ENCODE results near the gene FOXL3. TPM values are rescaled to one million over a fixed set of nuclear protein-coding genes. Genes with fewer than 3 reads are reported as not detected.

Gene FOXL3
- total RNA-seq, 2 donors from 2014 or later: not detected

DNA sequence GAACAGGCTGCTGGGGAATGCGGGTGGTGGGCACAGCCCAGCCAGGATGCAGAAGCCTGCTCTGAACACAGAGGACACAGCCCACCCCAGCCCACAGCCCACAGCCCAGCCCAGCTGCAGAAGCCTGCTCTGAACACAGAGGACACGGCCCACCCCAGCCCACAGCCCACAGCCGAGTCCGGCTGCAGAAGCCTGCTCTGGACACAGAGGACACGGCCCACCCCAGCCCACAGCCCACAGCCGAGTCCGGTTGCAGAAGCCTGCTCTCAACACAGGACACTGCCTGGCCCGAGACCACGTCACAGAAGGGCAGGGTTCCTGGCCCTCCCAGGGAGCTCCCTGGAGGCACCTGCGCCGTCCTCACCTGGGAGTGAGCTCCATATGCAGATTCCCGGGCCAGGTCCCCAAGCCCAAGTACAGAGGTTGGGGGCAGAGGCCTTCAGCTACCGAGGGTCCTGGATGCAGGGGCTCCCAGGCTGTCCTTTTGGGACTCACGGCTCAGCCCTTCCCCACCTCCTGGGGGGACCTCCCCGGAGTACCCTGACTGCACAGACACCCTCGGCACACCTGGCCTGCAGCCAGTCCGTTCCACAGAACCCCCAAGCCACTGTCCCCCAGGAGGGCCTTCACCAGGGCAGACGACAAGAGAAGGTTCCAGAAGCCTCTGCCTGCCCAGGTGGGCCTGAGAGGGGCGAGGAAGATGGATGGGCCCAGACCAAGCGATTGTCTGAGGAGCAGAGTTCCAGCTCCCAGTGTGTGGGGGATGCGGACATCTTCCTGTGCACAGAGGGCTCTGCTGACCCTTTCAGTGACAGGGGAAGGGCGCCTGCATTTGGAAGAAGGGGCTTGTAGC is 23.7 kb upstream of the FOXL3 start:
- no peak overlapping the region for H3K4me3 ChIP-seq
- intact Hi-C loops (cut with DNase I): no loop called here
- no peaks in the 10 kb centered on the region for H3K27me3 ChIP-seq (replicated peaks; ENCODE audit: insufficient read depth)
- H3K27ac ChIP-seq: no peak overlapping the region
- no peak for DNase-seq (ENCODE audit: low spot score)
- TF ChIP-seq, protein P1, sequence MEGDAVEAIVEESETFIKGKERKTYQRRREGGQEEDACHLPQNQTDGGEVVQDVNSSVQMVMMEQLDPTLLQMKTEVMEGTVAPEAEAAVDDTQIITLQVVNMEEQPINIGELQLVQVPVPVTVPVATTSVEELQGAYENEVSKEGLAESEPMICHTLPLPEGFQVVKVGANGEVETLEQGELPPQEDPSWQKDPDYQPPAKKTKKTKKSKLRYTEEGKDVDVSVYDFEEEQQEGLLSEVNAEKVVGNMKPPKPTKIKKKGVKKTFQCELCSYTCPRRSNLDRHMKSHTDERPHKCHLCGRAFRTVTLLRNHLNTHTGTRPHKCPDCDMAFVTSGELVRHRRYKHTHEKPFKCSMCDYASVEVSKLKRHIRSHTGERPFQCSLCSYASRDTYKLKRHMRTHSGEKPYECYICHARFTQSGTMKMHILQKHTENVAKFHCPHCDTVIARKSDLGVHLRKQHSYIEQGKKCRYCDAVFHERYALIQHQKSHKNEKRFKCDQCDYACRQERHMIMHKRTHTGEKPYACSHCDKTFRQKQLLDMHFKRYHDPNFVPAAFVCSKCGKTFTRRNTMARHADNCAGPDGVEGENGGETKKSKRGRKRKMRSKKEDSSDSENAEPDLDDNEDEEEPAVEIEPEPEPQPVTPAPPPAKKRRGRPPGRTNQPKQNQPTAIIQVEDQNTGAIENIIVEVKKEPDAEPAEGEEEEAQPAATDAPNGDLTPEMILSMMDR (IDR thresholded peaks at IDR 0.05): no peak
- TF ChIP-seq POLR2A (IDR thresholded peaks at IDR 0.05) (no peak), POLR2AphosphoS5 (IDR thresholded peaks at IDR 0.05) (no peak)
- 90% methylated on average over 22 of the region's 22 CpGs for WGBS
- H3K4me1 ChIP-seq (replicated peaks): no peaks in the 10 kb centered on the region
- H3K36me3 ChIP-seq: no peaks in the 10 kb centered on the region
- no peaks in the 10 kb centered on the region for H3K9me3 ChIP-seq

DNA sequence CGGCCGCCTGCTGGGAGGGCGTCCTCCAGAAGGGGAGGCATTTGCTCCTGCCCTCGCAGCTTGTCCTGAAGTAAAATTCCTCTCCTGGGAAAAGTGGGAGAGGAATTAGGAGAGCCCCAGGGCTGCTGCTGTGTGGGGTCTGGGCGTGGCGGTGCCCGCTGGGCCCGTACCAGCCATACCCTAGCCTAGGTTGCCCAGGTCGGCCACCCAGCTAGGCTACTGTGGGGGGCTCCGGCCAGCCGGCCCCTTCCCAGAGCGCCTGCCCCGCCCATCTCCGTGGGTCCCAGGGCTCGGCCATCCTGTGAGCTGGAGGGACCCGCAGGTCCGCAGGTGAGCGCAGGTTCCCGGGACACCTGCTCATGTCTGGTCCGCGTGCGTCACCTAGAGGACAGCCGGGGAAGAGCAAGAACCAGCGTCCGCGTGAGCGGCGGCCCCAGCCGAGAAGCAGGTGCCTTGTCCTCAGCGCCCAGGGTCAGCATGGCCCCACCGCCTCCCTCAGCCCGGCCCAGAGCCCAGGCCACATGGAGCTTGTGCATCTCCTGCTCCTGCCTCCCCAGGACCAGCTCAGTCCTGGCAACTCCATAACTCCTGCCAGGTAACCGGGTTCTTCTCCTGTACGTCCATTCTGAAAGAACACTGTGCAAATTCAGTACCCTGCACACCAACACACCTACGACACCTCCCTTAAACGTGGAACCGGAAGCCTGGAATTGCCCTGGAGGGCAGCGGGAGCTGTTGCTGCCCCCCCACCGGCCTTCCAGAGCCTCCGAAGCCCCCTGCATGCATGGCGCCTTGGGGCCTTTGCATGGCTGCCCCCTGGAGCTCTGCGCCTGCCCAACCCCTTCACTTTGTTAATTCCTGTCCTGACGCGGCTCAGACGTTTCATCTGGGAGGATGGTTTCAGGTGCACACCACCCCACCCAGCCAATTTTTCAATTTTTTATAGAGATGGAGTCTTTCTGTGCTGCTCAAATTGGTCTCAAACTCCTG is 22.8 kb upstream of the FOXL3 start:
- Histone ChIP-seq H3K4me3 (no peak overlapping the region), H3K4me1 (replicated peaks) (no peaks in the 10 kb centered on the region), H3K9me3 (no peaks in the 10 kb centered on the region), H3K27ac (no peak overlapping the region), H3K27me3 (replicated peaks; ENCODE audit: insufficient read depth) (no peaks in the 10 kb centered on the region), H3K36me3 (no peaks in the 10 kb centered on the region)
- no peak for TF ChIP-seq POLR2A (IDR thresholded peaks at IDR 0.05)
- TF ChIP-seq POLR2AphosphoS5 (IDR thresholded peaks at IDR 0.05): no peak
- TF ChIP-seq, protein P1 (IDR thresholded peaks at IDR 0.05): peak in 3 of 4 experiments; percentile 55 to 83 (median 66)
- 67% methylated on average over 45 of the region's 45 CpGs for WGBS
- intact Hi-C loops (cut with DNase I): no loop called here
- peak; percentile 49 for DNase-seq (ENCODE audit: low spot score)

DNA sequence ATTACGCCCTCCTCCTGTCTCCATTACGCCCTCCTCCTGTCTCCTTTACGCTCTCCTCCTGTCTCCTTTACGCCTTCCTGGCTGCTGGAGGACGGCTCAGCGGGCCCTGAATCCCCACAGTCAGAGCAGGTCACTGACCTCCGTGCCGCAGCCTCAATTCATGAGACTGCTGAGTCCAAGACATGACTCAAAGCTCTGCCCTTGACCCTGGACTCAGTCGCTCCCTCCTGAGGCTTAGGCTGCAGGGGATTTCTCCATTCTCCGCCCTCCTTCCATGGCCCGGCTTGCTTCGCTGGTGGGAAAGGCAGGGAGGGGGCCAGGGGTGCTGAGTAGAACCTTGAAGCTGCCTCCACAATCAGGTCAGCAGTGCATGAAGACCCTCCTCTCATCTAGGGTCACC is 21.0 kb upstream of the FOXL3 start:
- no peak overlapping the region for H3K27ac ChIP-seq
- H3K9me3 ChIP-seq: no peaks in the 10 kb centered on the region
- 83% methylated on average over 12 of the region's 12 CpGs for WGBS
- TF ChIP-seq, protein P1 (IDR thresholded peaks at IDR 0.05): no peak
- no peaks in the 10 kb centered on the region for H3K36me3 ChIP-seq
- H3K27me3 ChIP-seq (replicated peaks; ENCODE audit: insufficient read depth): no peaks in the 10 kb centered on the region
- H3K4me3 ChIP-seq: no peak overlapping the region
- DNase-seq (ENCODE audit: low spot score): no peak
- intact Hi-C loops (cut with DNase I): no loop called here
- H3K4me1 ChIP-seq (replicated peaks): no peaks in the 10 kb centered on the region

DNA sequence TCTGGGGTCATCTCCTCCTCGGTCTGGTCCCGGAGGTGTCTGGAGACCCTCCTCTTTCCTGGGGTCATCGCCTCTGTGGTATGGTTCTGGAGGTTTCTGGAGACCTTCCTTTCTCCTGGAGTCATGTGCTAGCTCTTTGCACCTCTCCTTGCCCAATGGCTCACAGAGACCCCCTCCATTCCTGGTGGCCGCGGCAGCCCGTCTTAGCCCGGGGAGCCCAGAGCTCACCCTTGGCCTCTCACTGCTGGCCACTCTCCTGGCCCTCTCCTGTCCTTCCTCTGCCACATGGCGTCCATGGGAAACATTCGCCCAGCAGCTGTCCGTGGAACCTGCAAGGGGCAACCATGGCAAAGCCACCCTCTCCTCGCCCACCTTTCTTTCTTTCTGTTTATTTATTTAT is 20.2 kb upstream of the FOXL3 start:
- Histone ChIP-seq H3K27me3 (replicated peaks; ENCODE audit: insufficient read depth) (no peaks in the 10 kb centered on the region), H3K27ac (no peak overlapping the region), H3K9me3 (no peaks in the 10 kb centered on the region), H3K4me1 (replicated peaks) (no peaks in the 10 kb centered on the region), H3K4me3 (no peak overlapping the region), H3K36me3 (no peaks in the 10 kb centered on the region)
- no peak for DNase-seq (ENCODE audit: low spot score)
- WGBS: 89% methylated on average over 11 of the region's 11 CpGs
- TF ChIP-seq POLR2AphosphoS5 (IDR thresholded peaks at IDR 0.05) (no peak), POLR2A (IDR thresholded peaks at IDR 0.05) (no peak)
- TF ChIP-seq, protein P1 (IDR thresholded peaks at IDR 0.05): no peak
- intact Hi-C loops (cut with DNase I): no loop called here
